ENCODE measurements around the gene DDX46.
"Not testable (repeated sequence)": the region's sequence is repeated elsewhere in the genome, so short reads cannot be mapped to it uniquely, and the experiment has no call there.

The DDX46 gene

GRCh38 chr5:134758504-134759341 is at the start of gene DDX46:
TSS of gene DDX46 (plus strand) at chr5:134758779. CDS start at chr5:134758939, 160 bp downstream.
- DNase-seq (ENCODE audit: low spot score): peak; percentile 88

- no peak for DNase-seq (ENCODE audit: low spot score)
Observed at GRCh38 chr5:134714120-134714519, 44.5 kb upstream of the DDX46 start.

- DNase-seq (ENCODE audit: low spot score): no peak
Observed at GRCh38 chr5:134714541-134714940, 44.0 kb upstream of the DDX46 start.

DNA sequence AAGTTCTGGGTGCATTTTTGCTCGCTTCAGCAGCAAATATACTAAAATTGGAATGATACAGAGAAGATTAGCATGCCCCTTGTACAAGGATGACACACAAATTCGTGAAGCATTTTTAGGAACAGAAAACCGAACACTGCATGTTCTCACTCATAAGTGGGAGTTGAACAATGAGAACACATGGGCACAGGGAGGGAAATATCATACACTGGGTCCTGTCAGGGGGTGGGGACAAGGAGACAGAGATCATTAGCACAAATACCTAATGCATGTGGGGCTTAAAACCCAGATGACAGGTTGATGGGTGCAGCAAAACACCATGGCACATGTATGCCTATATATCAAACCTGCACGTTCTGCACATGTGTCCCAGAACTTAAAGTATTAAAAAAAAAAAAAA is 43.1 kb upstream of the DDX46 start:
- not testable (repeated sequence) for DNase-seq (ENCODE audit: low spot score)

DNA sequence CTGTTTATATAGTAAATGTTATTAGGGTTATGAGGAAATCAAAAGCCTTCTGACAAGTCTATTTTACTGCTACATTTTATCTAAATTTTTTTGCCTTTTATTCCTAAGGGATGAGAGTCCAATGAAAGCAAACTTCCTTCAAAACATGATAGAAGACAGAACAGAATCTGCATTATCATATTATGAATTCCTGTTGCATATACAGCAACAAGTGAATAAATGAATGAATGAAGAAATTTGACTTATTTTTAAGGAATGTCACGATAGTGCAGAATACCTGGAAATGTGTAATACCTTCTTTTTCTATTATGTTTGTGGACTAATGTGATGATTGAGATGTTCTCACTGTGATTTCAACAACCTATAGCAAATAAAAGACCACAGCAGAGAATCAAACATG is 33.7 kb upstream of the DDX46 start:
- no peak for DNase-seq (ENCODE audit: low spot score)

GRCh38 chr5:134732819-134733218 is 25.8 kb upstream of the DDX46 start:
- DNase-seq (ENCODE audit: low spot score): no peak

- no peak for DNase-seq (ENCODE audit: low spot score)
Observed at GRCh38 chr5:134735243-134735642, 23.3 kb upstream of the DDX46 start.

GRCh38 chr5:134736173-134736812 is 22.3 kb upstream of the DDX46 start:
- DNase-seq (ENCODE audit: low spot score): no peak

DNA sequence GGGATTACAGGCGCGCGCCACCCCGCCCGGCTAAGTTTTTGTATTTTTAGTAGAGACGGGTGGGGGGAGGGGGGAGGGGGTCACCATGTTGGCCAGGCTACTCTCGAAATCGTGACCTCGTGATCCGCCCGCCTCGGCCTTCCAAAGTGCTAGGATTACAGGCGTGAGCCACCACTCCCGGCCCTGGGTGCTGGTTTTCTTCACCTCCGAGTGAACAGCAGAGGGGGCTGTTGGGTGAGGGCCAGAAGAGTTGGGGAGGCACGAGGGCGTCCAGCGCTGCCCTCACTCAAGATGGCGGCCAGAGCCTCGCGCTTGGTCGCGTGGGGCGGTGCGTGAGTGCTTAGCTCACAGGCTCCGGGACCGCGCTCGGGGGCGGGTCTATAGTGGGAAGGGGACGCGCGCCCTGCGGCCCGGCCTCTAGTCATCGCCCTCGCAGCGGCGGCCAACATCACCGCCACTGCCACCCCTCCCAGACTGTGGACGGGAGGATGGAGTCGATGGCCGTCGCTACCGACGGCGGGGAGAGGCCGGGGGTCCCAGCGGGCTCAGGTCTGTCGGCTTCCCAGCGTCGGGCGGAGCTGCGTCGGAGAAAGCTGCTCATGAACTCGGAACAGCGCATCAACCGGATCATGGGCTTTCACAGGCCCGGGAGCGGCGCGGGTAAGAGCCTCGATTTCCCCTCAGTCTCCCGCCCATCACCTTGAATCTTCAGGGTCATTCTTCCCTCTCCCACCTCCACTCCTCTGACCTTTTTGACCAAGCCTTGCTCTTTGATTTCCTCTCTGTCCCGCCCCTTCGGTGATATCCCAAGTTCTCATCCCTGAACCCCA is 20.2 kb upstream of the DDX46 start, which contains the start of gene CAMLG:
Gene CAMLG (plus strand): TSS at position 416 of the 830 bp plus-strand sequence. CDS start 73 bp downstream, at position 489.
- peak; percentile 97 for DNase-seq (ENCODE audit: low spot score)

- no peak for DNase-seq (ENCODE audit: low spot score)
Observed at GRCh38 chr5:134738963-134739661, 19.5 kb upstream of the DDX46 start.

DNA sequence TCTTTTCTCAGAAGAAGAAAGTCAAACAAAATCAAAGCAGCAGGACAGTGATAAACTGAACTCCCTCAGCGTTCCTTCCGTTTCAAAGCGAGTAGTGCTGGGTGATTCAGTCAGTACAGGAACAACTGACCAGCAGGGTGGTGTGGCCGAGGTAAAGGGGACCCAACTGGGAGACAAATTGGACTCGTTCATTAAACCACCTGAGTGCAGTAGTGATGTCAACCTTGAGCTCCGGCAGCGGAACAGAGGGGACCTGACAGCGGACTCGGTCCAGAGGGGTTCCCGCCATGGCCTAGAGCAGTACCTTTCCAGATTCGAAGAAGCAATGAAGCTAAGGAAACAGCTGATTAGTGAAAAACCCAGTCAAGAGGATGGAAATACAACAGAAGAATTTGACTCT is 17.5 kb upstream of the DDX46 start:
- DNase-seq (ENCODE audit: low spot score): no peak

DNA sequence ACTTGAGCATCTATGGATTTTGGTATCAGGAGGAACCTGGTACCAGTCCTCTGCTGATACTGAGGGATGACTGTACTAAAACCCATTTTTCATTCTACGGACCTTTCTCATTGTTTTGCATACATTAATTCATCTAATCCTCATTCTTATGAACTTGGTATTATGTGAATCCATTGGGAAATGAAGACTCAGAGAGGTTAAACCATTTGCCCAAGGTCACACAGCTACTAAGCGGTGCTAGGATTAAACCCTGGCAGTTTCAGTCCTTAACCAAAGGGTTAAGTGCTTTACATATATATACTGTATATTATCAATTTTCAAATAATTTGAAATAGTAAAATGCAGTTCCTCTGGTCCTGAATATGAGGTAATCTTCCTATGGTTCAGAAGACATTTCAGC is 16.4 kb upstream of the DDX46 start:
- DNase-seq (ENCODE audit: low spot score): no peak

DNA sequence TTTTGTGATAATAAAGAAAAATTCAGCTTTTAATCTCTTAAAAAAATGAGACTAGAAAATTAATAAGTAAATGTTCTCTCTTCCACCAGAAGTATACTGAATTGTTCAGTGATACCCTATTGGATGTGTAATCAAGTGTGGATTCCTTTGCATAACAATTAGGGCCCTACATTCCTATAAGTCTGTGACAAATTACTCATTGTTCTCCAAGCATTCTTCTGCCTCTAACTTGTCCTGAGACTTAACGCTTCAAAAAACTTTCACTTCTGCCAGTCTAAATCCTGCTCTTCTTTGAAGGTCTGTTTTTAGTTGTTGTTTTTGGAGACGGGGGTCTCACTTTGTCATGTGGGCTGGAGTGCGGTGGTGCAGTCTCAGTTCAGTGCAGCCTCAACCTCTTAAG is 9.2 kb upstream of the DDX46 start:
- DNase-seq (ENCODE audit: low spot score): no peak

DNA sequence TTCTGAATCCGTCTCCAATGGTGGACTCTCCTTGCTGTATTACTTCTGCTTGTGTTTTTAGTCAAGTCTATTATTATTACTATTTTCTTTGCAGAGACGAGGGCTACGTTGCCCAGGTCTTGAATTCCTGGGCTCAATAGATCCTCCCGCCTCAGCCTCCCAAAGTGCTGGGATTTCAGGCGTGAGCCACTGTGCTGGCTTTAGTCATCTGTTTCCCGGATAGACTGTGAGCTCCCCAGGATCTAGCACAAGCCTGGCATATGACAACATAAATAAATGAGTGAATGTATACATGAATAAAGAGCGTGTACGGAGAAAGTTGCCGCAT is 439 bp upstream of the DDX46 start:
- no peak for DNase-seq (ENCODE audit: low spot score)

DNA sequence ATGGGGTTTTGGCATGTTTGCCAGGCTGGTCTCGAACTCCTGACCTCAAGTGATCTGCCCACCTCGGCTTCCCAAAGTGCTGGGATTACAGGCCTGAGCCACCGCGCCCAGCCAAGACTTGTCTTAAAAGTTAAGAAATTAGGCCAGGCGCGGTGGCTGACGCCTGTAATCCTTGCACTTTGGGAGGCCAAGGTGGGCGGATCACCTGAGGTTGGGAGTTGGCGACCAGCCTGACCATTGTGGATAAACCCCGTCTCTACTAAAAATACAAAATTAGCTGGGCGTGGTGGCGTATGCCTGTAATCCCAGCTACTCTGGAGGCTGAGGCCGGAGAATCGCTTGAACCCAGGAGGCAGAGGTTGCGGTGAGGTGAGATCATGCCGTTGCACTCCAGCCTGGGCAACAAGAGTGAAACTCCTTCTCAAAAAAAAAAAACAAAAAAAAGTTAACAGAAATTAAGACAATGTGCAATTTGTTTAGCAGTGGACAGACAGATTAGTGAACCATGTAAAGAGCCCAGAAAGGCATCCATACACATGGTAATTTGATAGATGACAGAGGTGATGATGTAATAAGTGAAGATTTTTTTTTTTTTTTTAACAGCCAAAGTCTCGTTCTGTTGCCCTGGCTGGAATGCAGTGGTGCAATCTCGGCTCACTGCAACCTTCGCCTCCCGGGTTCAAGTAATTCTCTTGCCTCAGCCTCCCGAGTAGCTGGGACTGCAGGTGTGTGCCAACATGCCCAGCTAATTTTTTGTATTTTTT is 9.1 kb downstream of the DDX46 start:
- not testable (repeated sequence) for DNase-seq (ENCODE audit: low spot score)

DNA sequence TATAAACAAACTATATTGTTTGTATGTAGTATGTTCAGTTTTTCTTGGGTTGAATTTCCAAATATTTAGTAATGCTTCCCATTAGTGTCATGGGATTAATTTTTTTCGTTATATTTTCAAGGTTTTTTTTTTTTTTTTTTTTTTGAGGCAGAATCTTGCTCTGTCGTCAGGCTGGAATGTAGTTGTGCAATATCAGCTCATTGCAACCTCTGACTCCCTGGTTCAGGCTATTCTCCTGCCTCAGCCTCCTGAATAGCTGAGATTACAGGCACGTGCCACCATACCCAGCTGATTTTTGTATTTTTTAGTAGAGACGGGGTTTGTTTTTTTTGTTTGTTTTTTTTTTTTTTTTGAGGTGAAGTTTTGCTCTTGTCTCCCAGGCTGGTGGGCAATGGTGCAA is 10.6 kb downstream of the DDX46 start:
- no peak for DNase-seq (ENCODE audit: low spot score)

DNA sequence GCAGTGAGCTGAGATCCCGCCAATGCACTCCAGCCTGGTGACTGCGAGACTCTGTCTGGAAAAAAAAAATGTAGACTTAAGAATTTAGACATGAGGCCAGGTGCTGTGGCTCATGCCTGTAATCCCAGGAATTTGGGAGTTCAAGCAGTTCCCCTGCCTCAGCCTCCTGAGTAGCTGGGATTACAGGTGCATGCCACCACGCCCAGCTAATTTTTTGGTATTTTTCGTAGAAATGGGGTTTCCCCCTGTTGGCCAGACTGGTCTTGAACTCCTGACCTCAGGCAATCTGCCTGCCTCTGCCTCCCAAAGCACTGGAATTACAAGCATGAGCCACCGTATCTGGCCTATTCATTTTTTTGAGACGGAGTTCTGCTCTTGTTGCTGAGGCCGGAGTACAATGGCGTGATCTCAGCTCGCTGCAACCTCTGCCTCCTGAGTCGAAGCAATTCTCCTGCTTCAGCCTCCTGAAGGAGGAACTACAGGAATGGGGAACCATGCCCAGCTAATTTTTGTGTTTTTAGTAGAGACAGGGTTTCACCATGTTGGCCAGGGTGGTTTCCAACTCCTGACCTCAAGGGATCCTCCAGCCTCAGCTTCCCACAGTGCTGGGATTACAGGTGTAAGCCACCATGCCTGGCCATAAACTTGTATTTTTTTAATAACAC is 14.0 kb downstream of the DDX46 start:
- no peak for DNase-seq (ENCODE audit: low spot score)

- no peak for DNase-seq (ENCODE audit: low spot score)
Observed at GRCh38 chr5:134777366-134777765, 18.8 kb downstream of the DDX46 start.

- DNase-seq (ENCODE audit: low spot score): no peak
Observed at GRCh38 chr5:134784241-134784920, 25.8 kb downstream of the DDX46 start.
